Cardiac septum (tissue), 1 donor: ENCODE measurements around the gene MYLIP. TPM values are rescaled to one million over a fixed set of nuclear protein-coding genes. Genes with fewer than 3 reads are reported as not detected.

ENCODE experiments used
- DNase-seq: peaks from one replicate; pipeline ENCODE4 v3.0.0-alpha.2; 2020; ENCODE audit warnings: low spot score
- intact Hi-C: fragments of 100-400 bp; cut with DNase I; formaldehyde crosslinking; loops from one replicate; pipeline ENCODE4 v1.14.0; 2022
- total RNA-seq: library from RNA; stranded (reverse); fragmentation: NEBNext Ultra II Directional; extraction: Animal tissue kit (Norgen Biotek cat#: 25700); gene quantifications from one replicate; pipeline ENCODE4 v1.2.1, GENCODE V29; 2021
- donor health status: DM: no; HTN: no; CAD: no.

Gene MYLIP
- total RNA-seq, 1 donor from 2014 or later: 17.6 TPM

GRCh38 chr6:16105854-16106253, 23.0 kb upstream of the MYLIP start:
- intact Hi-C loops: no loop called here
- DNase-seq: no peak

- intact Hi-C loops: no loop called here
- DNase-seq: no peak
Observed at GRCh38 chr6:16106991-16107787, 21.7 kb upstream of the MYLIP start.

GRCh38 chr6:16108419-16108818, 20.5 kb upstream of the MYLIP start:
- no peak for DNase-seq
- intact Hi-C loops: no loop called here

- DNase-seq: no peak
- intact Hi-C loops: no loop called here
Observed at GRCh38 chr6:16108921-16109658, 19.8 kb upstream of the MYLIP start.

- DNase-seq: no peak
- intact Hi-C loops: no loop called here
Observed at GRCh38 chr6:16109659-16110305, 19.1 kb upstream of the MYLIP start.

- DNase-seq: no peak
Observed at GRCh38 chr6:16118825-16119224, 10.1 kb upstream of the MYLIP start.

GRCh38 chr6:16121339-16121738, 7.5 kb upstream of the MYLIP start:
- intact Hi-C loops: no loop called here

More at GRCh38 chr6:16118825-16119224, 10.1 kb upstream of the MYLIP start:
- intact Hi-C loops: no loop called here

GRCh38 chr6:16122197-16122596, 6.7 kb upstream of the MYLIP start:
- DNase-seq: no peak
- intact Hi-C loops: no loop called here

More at GRCh38 chr6:16121339-16121738, 7.5 kb upstream of the MYLIP start:
- no peak for DNase-seq

GRCh38 chr6:16124198-16125180, 4.4 kb upstream of the MYLIP start:
- intact Hi-C loops: loop anchor here (5.0 kb wide), 2 partner anchors 58 to 83 kb away; no protein-coding TSS in a partner anchor

GRCh38 chr6:16126056-16126455, 2.8 kb upstream of the MYLIP start:
- intact Hi-C loops: loop anchor here (5.0 kb wide), 2 partner anchors 56 to 81 kb away; no protein-coding TSS in a partner anchor
- DNase-seq: no peak

More at GRCh38 chr6:16124198-16125180, 4.4 kb upstream of the MYLIP start:
- DNase-seq: no peak

GRCh38 chr6:16126861-16127260, 2.0 kb upstream of the MYLIP start:
- no peak for DNase-seq
- intact Hi-C loops: loop anchor here (5.0 kb wide), 2 partner anchors 55 to 80 kb away; no protein-coding TSS in a partner anchor

- no peak for DNase-seq
- intact Hi-C loops: loop anchor here (5.0 kb wide), 2 partner anchors 55 to 80 kb away; no protein-coding TSS in a partner anchor
Observed at GRCh38 chr6:16127471-16127870, 1.4 kb upstream of the MYLIP start.

GRCh38 chr6:16129623-16130401, 926 bp downstream of the MYLIP start:
- no peak for DNase-seq
- intact Hi-C loops: loop anchor here (2.0 to 5.0 kb wide), 3 partner anchors 52 to 439 kb away; no protein-coding TSS in a partner anchor

- intact Hi-C loops: no loop called here
- no peak for DNase-seq
Observed at GRCh38 chr6:16130437-16130891, 1.6 kb downstream of the MYLIP start.

GRCh38 chr6:16130932-16131387, 2.1 kb downstream of the MYLIP start:
- intact Hi-C loops: no loop called here
- no peak for DNase-seq

- intact Hi-C loops: no loop called here
- DNase-seq: no peak
Observed at GRCh38 chr6:16132909-16133308, 4.0 kb downstream of the MYLIP start.

GRCh38 chr6:16134430-16134829, 5.5 kb downstream of the MYLIP start:
- intact Hi-C loops: no loop called here
- no peak for DNase-seq

GRCh38 chr6:16135066-16135465, 6.2 kb downstream of the MYLIP start:
- intact Hi-C loops: no loop called here
- no peak for DNase-seq
